GM19238 (cell line): ENCODE measurements around the gene ACOX2.

ENCODE experiments used
- DNase-seq: peaks from one replicate; pipeline ENCODE4 v3.0.0; 2011; ENCODE audit warnings: low spot score; ENCODE audit not compliant: insufficient read length

Gene ACOX2

GRCh38 chr3:58536501-58537411 is at the start of gene ACOX2:
TSS of gene ACOX2 (minus strand) at chr3:58537190. CDS start at chr3:58535106, 2,084 bp downstream.
- no peak for DNase-seq

- no peak for DNase-seq
Observed at GRCh38 chr3:58585994-58586393, 49.0 kb upstream of the ACOX2 start.

- peak; percentile 80 for DNase-seq
Observed at GRCh38 chr3:58585005-58585786, 48.2 kb upstream of the ACOX2 start.

GRCh38 chr3:58584690-58585004 is 47.7 kb upstream of the ACOX2 start:
- no peak for DNase-seq

- DNase-seq: no peak
Observed at GRCh38 chr3:58581328-58582091, 44.5 kb upstream of the ACOX2 start.

GRCh38 chr3:58580826-58581327 is 43.9 kb upstream of the ACOX2 start:
- no peak for DNase-seq

GRCh38 chr3:58578873-58579272 is 41.9 kb upstream of the ACOX2 start:
- DNase-seq: no peak

GRCh38 chr3:58577269-58577821 is 40.4 kb upstream of the ACOX2 start, which contains the start of gene FAM107A:
TSS of gene FAM107A (minus strand) at chr3:58577391. CDS start at chr3:58569860, 7,531 bp downstream.
- DNase-seq: no peak

- no peak for DNase-seq
Observed at GRCh38 chr3:58576716-58577115, 39.7 kb upstream of the ACOX2 start.

GRCh38 chr3:58575971-58576652 is 39.1 kb upstream of the ACOX2 start:
- no peak for DNase-seq

GRCh38 chr3:58574682-58575081 is 37.7 kb upstream of the ACOX2 start:
- DNase-seq: no peak

GRCh38 chr3:58574106-58574505 is 37.1 kb upstream of the ACOX2 start:
- DNase-seq: no peak

GRCh38 chr3:58573640-58574039 is 36.6 kb upstream of the ACOX2 start:
- DNase-seq: no peak

- DNase-seq: no peak
Observed at GRCh38 chr3:58572634-58573230, 35.7 kb upstream of the ACOX2 start.

GRCh38 chr3:58572013-58572633 is 35.1 kb upstream of the ACOX2 start:
- DNase-seq: no peak

GRCh38 chr3:58570851-58571250 is 33.9 kb upstream of the ACOX2 start:
- no peak for DNase-seq

- no peak for DNase-seq
Observed at GRCh38 chr3:58569287-58570001, 32.5 kb upstream of the ACOX2 start.

- DNase-seq: peak; percentile 21
Observed at GRCh38 chr3:58568572-58569286, 31.7 kb upstream of the ACOX2 start.

GRCh38 chr3:58567251-58567515 is 30.2 kb upstream of the ACOX2 start:
- no peak for DNase-seq
